ENCODE data around the gene SIGLEC1.

- TF ChIP-seq CTCF (IDR thresholded peaks at IDR 0.05) (no peak), POLR2A (IDR thresholded peaks at IDR 0.05) (no peak), POLR2AphosphoS5 (IDR thresholded peaks at IDR 0.05) (peak; percentile 48 to 65 (median 60))
These were observed 25.5 kb downstream of the SIGLEC1 start for GRCh38 chr20:3686867-3687321.
